NCI-H2081 treated with DMSO at 0.1 percent for 48 hours (cell line): Measurements from ENCODE around the gene ANKRD12.
"Not testable (repeated sequence)": the region's sequence is repeated elsewhere in the genome, so short reads cannot be mapped to it uniquely, and the experiment has no call there.

Experiments
- DNase-seq: peaks from one replicate; lab custom pipeline; 2025; lab: John Stamatoyannopoulos, UW

The ANKRD12 gene

GRCh38 chr18:9136315-9137155 is at the start of gene ANKRD12:
ANKRD12 (plus strand) TSS chr18:9136781; CDS start chr18:9182433, 45,652 bp downstream.
- peak; percentile 90 for DNase-seq

- no peak for DNase-seq
These were observed 49.4 kb upstream of the ANKRD12 start for GRCh38 chr18:9087144-9087543.

GRCh38 chr18:9088252-9088651 is 48.3 kb upstream of the ANKRD12 start:
- DNase-seq: no peak

GRCh38 chr18:9088727-9089126 is 47.9 kb upstream of the ANKRD12 start:
- not testable (repeated sequence) for DNase-seq

- DNase-seq: no peak
These were observed 46.0 kb upstream of the ANKRD12 start for GRCh38 chr18:9090578-9090977.

GRCh38 chr18:9091066-9091476 is 45.5 kb upstream of the ANKRD12 start:
- no peak for DNase-seq

- DNase-seq: no peak
These were observed 43.9 kb upstream of the ANKRD12 start for GRCh38 chr18:9092665-9093064.

GRCh38 chr18:9093109-9093508 is 43.5 kb upstream of the ANKRD12 start:
- DNase-seq: not testable (repeated sequence)

- no peak for DNase-seq
These were observed 42.0 kb upstream of the ANKRD12 start for GRCh38 chr18:9094307-9095226.

- DNase-seq: no peak
These were observed 41.1 kb upstream of the ANKRD12 start for GRCh38 chr18:9095297-9096006.

GRCh38 chr18:9096007-9096371 is 40.6 kb upstream of the ANKRD12 start:
- no peak for DNase-seq

GRCh38 chr18:9096685-9097084 is 39.9 kb upstream of the ANKRD12 start:
- DNase-seq: no peak

GRCh38 chr18:9097349-9097748 is 39.2 kb upstream of the ANKRD12 start:
- DNase-seq: no peak

GRCh38 chr18:9100796-9101195 is 35.8 kb upstream of the ANKRD12 start:
- no peak for DNase-seq

- DNase-seq: peak; percentile 8
These were observed 34.7 kb upstream of the ANKRD12 start for GRCh38 chr18:9101730-9102507.

- DNase-seq: peak; percentile 74
These were observed 33.8 kb upstream of the ANKRD12 start, which contains the start of gene NDUFV2 for GRCh38 chr18:9102508-9103375. NDUFV2 (plus strand) TSS chr18:9102699; CDS start chr18:9102744, 45 bp downstream.

GRCh38 chr18:9103376-9103873 is 33.2 kb upstream of the ANKRD12 start:
- no peak for DNase-seq

- DNase-seq: no peak
These were observed 32.2 kb upstream of the ANKRD12 start for GRCh38 chr18:9104244-9104901.

GRCh38 chr18:9105420-9105819 is 31.2 kb upstream of the ANKRD12 start:
- no peak for DNase-seq

GRCh38 chr18:9106094-9106493 is 30.5 kb upstream of the ANKRD12 start:
- no peak for DNase-seq
